HepG2 (cell line): ENCODE measurements around the gene KIFC1. TPM values are rescaled to one million over a fixed set of nuclear protein-coding genes. Genes with fewer than 3 reads are reported as not detected.

Experiments used
- ARHGAP35 ChIP-seq: sonication (generic); formaldehyde crosslinking; IDR thresholded peaks from 2 replicates; pipeline ENCODE4 v1.9.0; 2022; ENCODE audit warnings: mild to moderate bottlenecking, inconsistent platforms, moderate library complexity, missing genetic modification reagents, borderline replicate concordance
- CSRNP2 ChIP-seq: sonication (generic); formaldehyde crosslinking; conservative IDR thresholded peaks from 2 replicates; pipeline ENCODE4 v1.8.0; 2022; ENCODE audit warnings: low read depth, missing genetic modification reagents
- DDIT3 ChIP-seq: sonication (generic); formaldehyde crosslinking; IDR thresholded peaks from 2 replicates; pipeline ENCODE4 v1.4.0; 2020; ENCODE audit warnings: mild to moderate bottlenecking, missing genetic modification reagents
- MED13 ChIP-seq: sonication (generic); formaldehyde crosslinking; IDR thresholded peaks from 2 replicates; pipeline ENCODE4 v1.5.0; 2020; ENCODE audit warnings: missing genetic modification reagents
- MNT ChIP-seq: fragments of 450-650 bp; IDR thresholded peaks from 2 replicates; pipeline ENCODE4 v1.6.1; 2016
- MYC ChIP-seq: sonication (generic); formaldehyde crosslinking; IDR thresholded peaks from 2 replicates; pipeline ENCODE4 v1.9.0; 2021; ENCODE audit warnings: missing genetic modification reagents, borderline replicate concordance
- NFATC3 ChIP-seq: sonication (generic); formaldehyde crosslinking; IDR thresholded peaks from 2 replicates; pipeline ENCODE4 v1.5.1; 2020; ENCODE audit warnings: mild to moderate bottlenecking, missing genetic modification reagents
- NFYB ChIP-seq: sonication (generic); formaldehyde crosslinking; IDR thresholded peaks from 2 replicates; pipeline ENCODE4 v1.4.0; 2020; ENCODE audit warnings: missing genetic modification reagents
- PBX2 ChIP-seq: IDR thresholded peaks from 2 replicates; pipeline ENCODE4 v1.6.1; 2016; ENCODE audit warnings: control low read depth
- POLR2G ChIP-seq: fragments of 200-400 bp; formaldehyde crosslinking; IDR thresholded peaks from 2 replicates; pipeline ENCODE4 v1.6.1; 2018; ENCODE audit warnings: mild to moderate bottlenecking, low read depth, low read length, moderate library complexity
- SALL2 ChIP-seq: sonication (generic); formaldehyde crosslinking; IDR thresholded peaks from 2 replicates; pipeline ENCODE4 v1.8.1; 2023; ENCODE audit warnings: mild to moderate bottlenecking, missing genetic modification reagents, inconsistent platforms
- TEAD3 ChIP-seq: optimal IDR thresholded peaks from 2 replicates; pipeline ENCODE3; 2016; ENCODE audit warnings: borderline replicate concordance
- TRAFD1 ChIP-seq: sonication (generic); formaldehyde crosslinking; IDR thresholded peaks from 2 replicates; pipeline ENCODE4 v1.5.1; 2020; ENCODE audit warnings: missing genetic modification reagents, mild to moderate bottlenecking, borderline replicate concordance
- ZBTB46 ChIP-seq: sonication (generic); formaldehyde crosslinking; IDR thresholded peaks from 2 replicates; pipeline ENCODE4 v1.4.0; 2020; ENCODE audit warnings: mild to moderate bottlenecking, missing genetic modification reagents, borderline replicate concordance
- ZFP41 ChIP-seq: sonication (generic); formaldehyde crosslinking; IDR thresholded peaks from 2 replicates; pipeline ENCODE4 v1.4.0; 2020; ENCODE audit warnings: mild to moderate bottlenecking, missing genetic modification reagents, borderline replicate concordance
- ZNF275 ChIP-seq: sonication (generic); formaldehyde crosslinking; IDR thresholded peaks from 2 replicates; pipeline ENCODE4 v1.8.0; 2022; ENCODE audit warnings: missing genetic modification reagents, mild to moderate bottlenecking, inconsistent platforms, borderline replicate concordance
- ZNF34 ChIP-seq: sonication (generic); formaldehyde crosslinking; IDR thresholded peaks from 2 replicates; pipeline ENCODE4 v1.4.0; 2020; ENCODE audit warnings: mild to moderate bottlenecking, missing genetic modification reagents, borderline replicate concordance
- ZNF530 ChIP-seq: sonication (generic); formaldehyde crosslinking; IDR thresholded peaks from 2 replicates; pipeline ENCODE4 v1.5.0; 2020; ENCODE audit warnings: low read depth, mild to moderate bottlenecking, missing genetic modification reagents
- ZNF7 ChIP-seq: IDR thresholded peaks from 2 replicates; pipeline ENCODE4 v1.6.1; 2016; ENCODE audit warnings: missing biosample characterization, missing genetic modification reagents
- polyA plus RNA-seq, 8 experiments: library from polyadenylated mRNA; depleted of rRNA in 3 of 8; stranded (reverse) in 7 of 8; unstranded in 1 of 8; fragments of >200 nt; fragmentation: Illumina TruSeq in 4 of 8; extraction: Trizol in 4 of 8; gene quantifications; 2 replicates each; pipeline versions ENCODE4 v1.2.1 to v1.2.3, GENCODE V29; 2011 to 2016; ENCODE audit warnings: low read depth in 4 of 8, missing spikeins in 1 of 8, mixed read lengths in 1 of 8; ENCODE audit not compliant: insufficient read depth in 1 of 8
- total RNA-seq, 5 experiments: library from RNA; depleted of rRNA; stranded (reverse); fragments of >200 nt; fragmentation: Illumina TruSeq; extraction: Trizol; gene quantifications; 2 replicates each; pipeline ENCODE4 v1.2.3, GENCODE V29; 2016; ENCODE audit warnings: low read depth in 1 of 5

The KIFC1 gene
- total and polyA plus RNA-seq, 2 of the 13 experiments (the other 11 are each of a cell fraction or from before 2014, with no cell fraction given): 25.0 to 45.5 TPM

- TF ChIP-seq MYC (CRISPR knock-in tag) (peak; percentile 92), TEAD3 (peak; percentile 81), ZBTB46 (CRISPR knock-in tag) (peak; percentile 93; the same call in 1 of the 2 replicates), MNT (peak; percentile 82), PBX2 (CRISPR knock-in tag) (no peak), DDIT3 (CRISPR knock-in tag) (0 out of 2 replicates have a peak, but pooled peaks have one; percentile 81), NFATC3 (CRISPR knock-in tag) (0 out of 2 replicates have a peak, but pooled peaks have one; percentile 64), ARHGAP35 (CRISPR knock-in tag) (peak; percentile 97), POLR2G (peak; percentile 93), ZNF275 (CRISPR knock-in tag) (peak; percentile 99), ZNF530 (no peak), ZNF34 (CRISPR knock-in tag) (peak; percentile 92), SALL2 (CRISPR knock-in tag) (no peak; the same call in none of the 2 replicates), ZFP41 (CRISPR knock-in tag) (peak; percentile 79; the same call in 1 of the 2 replicates), CSRNP2 (peak; percentile 98), ZNF7 (CRISPR knock-in tag) (peak; percentile 18; the same call in 1 of the 2 replicates), NFYB (peak; percentile 96), TRAFD1 (CRISPR knock-in tag) (no peak; the same call in 1 of the 2 replicates), MED13 (CRISPR knock-in tag) (peak; percentile 93)
Observed at GRCh38 chr6:33410050-33410710, 18.6 kb downstream of the KIFC1 start (continued).
